Measurements from ENCODE around the gene ZNF768. TPM values are rescaled to one million over a fixed set of nuclear protein-coding genes. Genes with fewer than 3 reads are reported as not detected.

Gene ZNF768
- total RNA-seq, 1 experiment from 2014 or later = 48.8 TPM

DNA sequence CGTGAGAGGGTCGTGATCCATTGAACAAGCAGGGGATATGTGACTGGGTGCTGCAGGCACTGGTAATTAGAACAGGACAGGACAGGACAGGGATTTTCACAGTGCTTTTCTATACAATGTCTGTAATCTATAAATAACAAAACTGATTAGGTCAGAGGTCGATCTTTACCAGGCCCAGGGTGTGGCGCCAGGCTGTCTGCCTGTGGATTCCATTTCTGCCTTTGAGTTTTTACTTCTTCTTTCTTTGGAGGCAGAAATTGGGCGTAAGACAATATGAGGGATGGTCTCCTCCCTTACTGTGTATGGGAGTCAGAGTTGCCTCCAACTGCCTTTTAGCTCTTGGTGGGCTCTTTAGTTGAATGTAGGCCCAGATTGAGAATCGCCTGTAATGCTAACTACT is 33.3 kb upstream of the ZNF768 start (continued):
- TF ChIP-seq ZBTB33 (IDR thresholded peaks at IDR 0.05; ENCODE audit: extremely low read depth, insufficient replicate concordance, low read length) = no peak
- no peak for TF ChIP-seq ZNF274 (IDR thresholded peaks at IDR 0.05; ENCODE audit: low read depth, low read length)

- ATAC-seq (peak; percentile 23), DNase-seq (ENCODE audit: low read depth, low spot score) (no peak)
- H3K4me3 ChIP-seq (replicated peaks in 1 of 2; ENCODE audit: low read depth in 1 of 2, low read length in 2 of 2) = peak overlapping the region; percentile 36 to 94
- intact Hi-C loops (cut with micrococcal nuclease) = no loop called here
- peak overlapping the region; percentile 93 for H3K9ac ChIP-seq (ENCODE audit: low read length)
- ChIA-PET CTCF (interaction anchor here (0.8 to 1.3 kb wide), 6 partner anchors 13 to 149 kb away, joined by 3 to 6 read pairs (median 4); partner anchors contain the start of genes DCTPP1, ZNF688 and ZNF747), RAD21 (ENCODE audit: low non-redundant PET in 1 of 2, low total read pairs in 2 of 2, uncharacterized antibody in 2 of 2, unreplicated experiment in 2 of 2) (interaction anchor here (0.8 to 1.0 kb wide), 4 partner anchors 13 to 129 kb away, joined by 3 read pairs; partner anchors contain the start of genes DCTPP1 (in 1 of the 2), ZNF688 (in 1 of the 2) and ZNF747 (in 1 of the 2)), POLR2A (interaction anchor here (0.8 to 2.4 kb wide), 9 partner anchors 9 to 141 kb away, joined by 3 to 21 read pairs (median 3); partner anchors contain the start of genes DCTPP1, ZNF688 and ZNF747)
- H3K9me3 ChIP-seq (ENCODE audit: control insufficient read depth in 1 of 2, insufficient read depth in 1 of 2, low read depth in 1 of 2, low read length in 2 of 2) = no peaks in the 10 kb centered on the region
- peaks cover 10 to 21% of the 10 kb centered on the region in 2 experiments for H3K4me1 ChIP-seq (ENCODE audit: control insufficient read depth in 1 of 2, insufficient read depth in 2 of 2, low read length in 2 of 2)
- TSS peak; percentile 87 for BruUV-seq (replicated peaks)
- H3K9me2 ChIP-seq (ENCODE audit: insufficient read depth) = no peaks in the 10 kb centered on the region
- peak overlapping the region; percentile 85 for H3K27ac ChIP-seq (ENCODE audit: low read depth, low read length)
- peaks cover 14% of the 10 kb centered on the region; the same call in 1 of the 2 replicates for H3K79me2 ChIP-seq (ENCODE audit: insufficient read depth, low read length)
- H3K27me3 ChIP-seq (ENCODE audit: insufficient read depth, low read length) = no peaks in the 10 kb centered on the region
- peak overlapping the region; percentile 68 for H2AFZ ChIP-seq (ENCODE audit: low read depth, low read length, poor library complexity, severe bottlenecking)
- peak overlapping the region; percentile 93 for H3K4me2 ChIP-seq (ENCODE audit: low read length)
- H4K20me1 ChIP-seq (ENCODE audit: insufficient read depth) = no peaks in the 10 kb centered on the region
- H3K36me3 ChIP-seq (ENCODE audit: control insufficient read depth in 1 of 2, insufficient read depth in 2 of 2, low read length in 2 of 2) = peaks cover 4% of the 10 kb centered on the region in 2 experiments; a peak in 2 of 4 replicates
- TF ChIP-seq ZFX (IDR thresholded peaks at IDR 0.05) = no peak
- TF ChIP-seq EZH2phosphoT487 (IDR thresholded peaks at IDR 0.05; ENCODE audit: borderline replicate concordance) = no peak
- no peak for TF ChIP-seq YY1 (IDR thresholded peaks at IDR 0.05; ENCODE audit: extremely low read depth, insufficient replicate concordance, low read depth, low read length)
- TF ChIP-seq ZNF274 (IDR thresholded peaks at IDR 0.05; ENCODE audit: low read depth, low read length) = no peak
- no peak for TF ChIP-seq ATF3 (IDR thresholded peaks at IDR 0.05)
- no peak for TF ChIP-seq CEBPB (IDR thresholded peaks at IDR 0.05; ENCODE audit: low read depth)
- no peak for TF ChIP-seq ZBTB33 (IDR thresholded peaks at IDR 0.05; ENCODE audit: extremely low read depth, insufficient replicate concordance, low read length)
- TF ChIP-seq MAX (IDR thresholded peaks at IDR 0.05) = no peak
- no peak for TF ChIP-seq RAD21 (IDR thresholded peaks at IDR 0.05; ENCODE audit: low read depth)
- no peak for TF ChIP-seq TCF7L2 (IDR thresholded peaks at IDR 0.05; ENCODE audit: borderline replicate concordance, extremely low read depth, insufficient read depth, insufficient read length)
- TF ChIP-seq CBX3 (IDR thresholded peaks at IDR 0.05; ENCODE audit: low read depth) = no peak
- no peak for TF ChIP-seq POLR2A (IDR thresholded peaks at IDR 0.05; ENCODE audit: borderline replicate concordance, extremely low read depth, insufficient read depth, insufficient read length)
- TF ChIP-seq POLR2AphosphoS5 (IDR thresholded peaks at IDR 0.05; ENCODE audit: low read depth, low read length) = no peak
- TF ChIP-seq ELF1 (IDR thresholded peaks at IDR 0.05; ENCODE audit: borderline replicate concordance, low read depth) = no peak
- TF ChIP-seq SIN3A (IDR thresholded peaks at IDR 0.05; ENCODE audit: low read depth) = no peak
- TF ChIP-seq EGR1 (IDR thresholded peaks at IDR 0.05; ENCODE audit: low read depth) = no peak
These were observed 32.5 kb upstream of the ZNF768 start for GRCh38 chr16:30558789-30559377.
